ENCODE data around the gene CPVL. TPM values are rescaled to one million over a fixed set of nuclear protein-coding genes. Genes with fewer than 3 reads are reported as not detected.

CPVL gene
- total and polyA plus RNA-seq, 2 donors (not counting 1 experiment from before 2014, with no cell fraction given), result 2.6 TPM; not detected in 1

DNA sequence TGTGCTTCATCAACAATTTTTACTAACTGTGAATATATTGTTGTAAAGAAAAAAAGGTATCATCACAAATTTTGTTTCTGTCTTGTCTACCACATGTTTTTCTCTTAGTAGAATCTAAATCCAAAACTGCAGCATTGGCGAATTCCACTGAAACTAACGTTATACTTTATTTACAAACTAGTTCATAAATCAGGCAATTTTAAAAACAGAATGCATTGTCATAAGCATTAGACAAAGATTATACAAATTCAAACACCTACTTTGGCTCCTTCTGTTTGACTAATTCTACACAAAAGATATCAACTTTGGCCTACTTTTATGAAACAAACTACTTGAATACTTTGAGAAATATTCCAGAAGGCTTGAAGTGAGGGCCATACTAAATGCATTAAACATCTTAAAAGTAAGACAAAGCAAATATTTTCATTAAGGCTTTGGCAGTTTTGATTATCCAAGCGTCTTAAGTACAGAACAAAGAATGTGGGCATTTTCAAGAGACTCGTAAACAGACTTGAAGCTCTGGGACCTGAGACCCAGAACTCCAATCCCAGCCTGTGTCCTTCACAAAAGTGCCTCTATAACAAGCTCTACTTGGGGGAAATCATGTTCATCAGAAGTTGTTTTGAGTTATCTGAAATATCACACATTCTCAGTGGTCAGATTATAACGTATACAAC is 81.0 kb downstream of the CPVL start:
- intact Hi-C loops (cut with micrococcal nuclease), result no loop called here
- Histone ChIP-seq H3K9me3 (ENCODE audit: control extremely low read depth in 1 of 3, control insufficient read depth in 2 of 3, insufficient read depth in 1 of 3, low read length in 2 of 3) (no peaks in the 10 kb centered on the region), H3K4me1 (ENCODE audit: control insufficient read depth in 2 of 2, insufficient read depth in 2 of 2, low read length in 2 of 2) (no peaks in the 10 kb centered on the region), H2AFZ (ENCODE audit: insufficient read depth, low read depth, low read length, poor library complexity, severe bottlenecking) (no peak overlapping the region), H3K36me3 (replicated peaks in 1 of 2; ENCODE audit: control extremely low read depth in 1 of 2, control insufficient read depth in 1 of 2, extremely low read depth in 1 of 2, insufficient read depth in 2 of 2, low read length in 1 of 2) (no peaks in the 10 kb centered on the region), H3K79me2 (ENCODE audit: control insufficient read depth, insufficient read depth, low read length) (no peaks in the 10 kb centered on the region), H3K4me3 (ENCODE audit: control extremely low read depth in 1 of 5, extremely low read depth in 1 of 5, insufficient read depth in 1 of 5, low read depth in 2 of 5, low read length in 4 of 5) (no peak overlapping the region), H4K20me1 (ENCODE audit: control insufficient read depth, insufficient read depth, low read length, poor library complexity, severe bottlenecking) (no peaks in the 10 kb centered on the region), H3K27ac (ENCODE audit: low read length in 2 of 2) (no peak overlapping the region), H3K9ac (ENCODE audit: low read length) (no peak overlapping the region), H3K27me3 (replicated peaks in 1 of 4; ENCODE audit: control extremely low read depth in 1 of 4, control insufficient read depth in 3 of 4, insufficient read depth in 4 of 4, low read length in 3 of 4) (peaks cover 0 to 10% (median 3%) of the 10 kb centered on the region in 4 experiments), H3K4me2 (replicated peaks; ENCODE audit: low read depth, low read length, poor library complexity, severe bottlenecking) (no peak overlapping the region)
- H3K4me3 Mint-ChIP-seq, result no peak overlapping the region
- 94% methylated on average over 2 of the region's 5 CpGs for WGBS (ENCODE audit: insufficient coverage)
- ATAC-seq (ENCODE audit: low read depth) (no peak), DNase-seq (no peak)
- ChIA-PET POLR2A (no interaction called here), CTCF (interaction anchor here (0.6 kb wide), 1 partner anchor 25 kb away, joined by 5 read pairs; no protein-coding TSS in a partner anchor)
- H3K4me1 Mint-ChIP-seq, result no peaks in the 10 kb centered on the region
- peaks cover 16% of the 10 kb centered on the region for H3K27me3 Mint-ChIP-seq
- H3K9me3 Mint-ChIP-seq (ENCODE audit: insufficient read depth), result no peaks in the 10 kb centered on the region
- no peak overlapping the region for H3K27ac Mint-ChIP-seq
- no peak for TF ChIP-seq EZH2 (IDR thresholded peaks at IDR 0.05; ENCODE audit: borderline replicate concordance, insufficient read depth, low read depth, low read length, poor library complexity, severe bottlenecking)
- TF ChIP-seq, protein P1, sequence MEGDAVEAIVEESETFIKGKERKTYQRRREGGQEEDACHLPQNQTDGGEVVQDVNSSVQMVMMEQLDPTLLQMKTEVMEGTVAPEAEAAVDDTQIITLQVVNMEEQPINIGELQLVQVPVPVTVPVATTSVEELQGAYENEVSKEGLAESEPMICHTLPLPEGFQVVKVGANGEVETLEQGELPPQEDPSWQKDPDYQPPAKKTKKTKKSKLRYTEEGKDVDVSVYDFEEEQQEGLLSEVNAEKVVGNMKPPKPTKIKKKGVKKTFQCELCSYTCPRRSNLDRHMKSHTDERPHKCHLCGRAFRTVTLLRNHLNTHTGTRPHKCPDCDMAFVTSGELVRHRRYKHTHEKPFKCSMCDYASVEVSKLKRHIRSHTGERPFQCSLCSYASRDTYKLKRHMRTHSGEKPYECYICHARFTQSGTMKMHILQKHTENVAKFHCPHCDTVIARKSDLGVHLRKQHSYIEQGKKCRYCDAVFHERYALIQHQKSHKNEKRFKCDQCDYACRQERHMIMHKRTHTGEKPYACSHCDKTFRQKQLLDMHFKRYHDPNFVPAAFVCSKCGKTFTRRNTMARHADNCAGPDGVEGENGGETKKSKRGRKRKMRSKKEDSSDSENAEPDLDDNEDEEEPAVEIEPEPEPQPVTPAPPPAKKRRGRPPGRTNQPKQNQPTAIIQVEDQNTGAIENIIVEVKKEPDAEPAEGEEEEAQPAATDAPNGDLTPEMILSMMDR (IDR thresholded peaks at IDR 0.05), result no peak

GRCh38 chr7:29063872-29064271 is 82.5 kb downstream of the CPVL start:
- H3K36me3 ChIP-seq (replicated peaks in 1 of 2; ENCODE audit: control extremely low read depth in 1 of 2, control insufficient read depth in 1 of 2, extremely low read depth in 1 of 2, insufficient read depth in 2 of 2, low read length in 1 of 2), result no peaks in the 10 kb centered on the region
- ChIA-PET CTCF (no interaction called here), POLR2A (no interaction called here)
- no peaks in the 10 kb centered on the region for H3K4me1 ChIP-seq (ENCODE audit: control insufficient read depth in 2 of 2, insufficient read depth in 2 of 2, low read length in 2 of 2)
- H4K20me1 ChIP-seq (ENCODE audit: control insufficient read depth, insufficient read depth, low read length, poor library complexity, severe bottlenecking), result no peaks in the 10 kb centered on the region
- H3K27me3 ChIP-seq (replicated peaks in 1 of 4; ENCODE audit: control extremely low read depth in 1 of 4, control insufficient read depth in 3 of 4, insufficient read depth in 4 of 4, low read length in 3 of 4), result peaks cover 0 to 10% (median 3%) of the 10 kb centered on the region in 4 experiments
- TF ChIP-seq, protein P1 (IDR thresholded peaks at IDR 0.05), result no peak
- no peak for TF ChIP-seq EZH2 (IDR thresholded peaks at IDR 0.05; ENCODE audit: borderline replicate concordance, insufficient read depth, low read depth, low read length, poor library complexity, severe bottlenecking)
- H3K79me2 ChIP-seq (ENCODE audit: control insufficient read depth, insufficient read depth, low read length), result no peaks in the 10 kb centered on the region
- Mint-ChIP-seq H3K4me3 (no peak overlapping the region), H3K9me3 (ENCODE audit: insufficient read depth) (no peaks in the 10 kb centered on the region), H3K4me1 (no peaks in the 10 kb centered on the region), H3K27me3 (peaks cover 25% of the 10 kb centered on the region), H3K27ac (no peak overlapping the region)
- no peak for ATAC-seq (ENCODE audit: low read depth)
- H3K9ac ChIP-seq (ENCODE audit: low read length), result no peak overlapping the region
- no peak overlapping the region for H3K27ac ChIP-seq (ENCODE audit: low read length in 2 of 2)
- H3K4me3 ChIP-seq (ENCODE audit: control extremely low read depth in 1 of 5, extremely low read depth in 1 of 5, insufficient read depth in 1 of 5, low read depth in 2 of 5, low read length in 4 of 5), result no peak overlapping the region
- DNase-seq, result no peak
- no CpG with 5 or more reads among the region's 2 CpGs for WGBS (ENCODE audit: insufficient coverage)
- H3K4me2 ChIP-seq (replicated peaks; ENCODE audit: low read depth, low read length, poor library complexity, severe bottlenecking), result no peak overlapping the region
- no peak overlapping the region for H2AFZ ChIP-seq (ENCODE audit: insufficient read depth, low read depth, low read length, poor library complexity, severe bottlenecking)
- intact Hi-C loops (cut with micrococcal nuclease), result no loop called here
- no peaks in the 10 kb centered on the region for H3K9me3 ChIP-seq (ENCODE audit: control extremely low read depth in 1 of 3, control insufficient read depth in 2 of 3, insufficient read depth in 1 of 3, low read length in 2 of 3)

Measured in B cell (primary cell).